Progenitor cell of endocrine pancreas (in vitro differentiated cells): ENCODE measurements around the gene ACER1. TPM values are rescaled to one million over a fixed set of nuclear protein-coding genes. Genes with fewer than 3 reads are reported as not detected.
"Not testable (repeated sequence)": the region's sequence is repeated elsewhere in the genome, so short reads cannot be mapped to it uniquely, and the experiment has no call there.

ENCODE experiments used
- DNase-seq: peaks from one replicate; pipeline ENCODE4 v3.0.0; 2021; ENCODE audit warnings: low spot score; ENCODE audit not compliant: unreplicated experiment
- H3K27ac Mint-ChIP-seq: 2 replicates; pipeline ENCODE4 v1.8.0; 2021; ENCODE audit warnings: mild to moderate bottlenecking, moderate library complexity, mixed read lengths
- H3K27me3 Mint-ChIP-seq: 2 replicates; pipeline ENCODE4 v1.8.0; 2021; ENCODE audit warnings: mixed read lengths
- H3K36me3 Mint-ChIP-seq: 2 replicates; pipeline ENCODE4 v1.8.0; 2022; ENCODE audit warnings: mixed read lengths; ENCODE audit not compliant: insufficient read depth
- H3K4me1 Mint-ChIP-seq: 2 replicates; pipeline ENCODE4 v1.8.0; 2021; ENCODE audit warnings: low read depth, mixed read lengths
- H3K4me3 Mint-ChIP-seq: 2 replicates; pipeline ENCODE4 v1.8.0; 2021; ENCODE audit warnings: low read depth, mild to moderate bottlenecking, moderate library complexity, mixed read lengths
- H3K9me3 Mint-ChIP-seq: 2 replicates; pipeline ENCODE4 v1.8.0; 2021; ENCODE audit warnings: low read depth, mixed read lengths
- total RNA-seq: library from RNA; stranded (reverse); gene quantifications from 2 replicates; pipeline ENCODE4 v1.2.1, GENCODE V29; 2021
- TF ChIP-seq, protein P1 (sequence below): fragments of 200-600 bp; sonication (generic); IDR thresholded peaks from one replicate; pipeline ENCODE4 v1.5.0; 2021; ENCODE audit warnings: antibody characterized with exemption, mild to moderate bottlenecking; ENCODE audit not compliant: unreplicated experiment

ACER1 gene
- total RNA-seq, 1 donor from 2014 or later: not detected

DNA sequence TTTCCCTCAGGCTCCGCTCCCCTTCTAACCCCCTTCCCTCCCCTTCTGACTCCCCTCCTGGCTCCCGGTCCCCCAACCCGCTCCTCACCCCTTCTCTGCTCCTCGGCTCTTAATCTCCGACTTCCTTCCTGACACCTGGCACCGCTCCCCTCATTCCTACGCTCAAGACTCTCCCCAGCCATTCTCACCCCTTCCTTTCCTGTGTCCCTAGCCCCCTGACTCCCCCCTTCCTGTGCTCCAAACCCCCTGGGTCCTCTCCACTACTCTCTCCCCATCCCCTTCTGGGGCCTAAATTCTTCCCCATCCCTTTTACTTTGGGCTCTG lies 28.6 kb upstream of the ACER1 start:
- Mint-ChIP-seq H3K9me3 (no peaks in the 10 kb centered on the region), H3K27ac (peak overlapping the region; percentile 71), H3K4me3 (peak overlapping the region; percentile 81), H3K4me1 (peaks cover 4% of the 10 kb centered on the region), H3K27me3 (no peaks in the 10 kb centered on the region), H3K36me3 (peaks cover 9% of the 10 kb centered on the region)
- no peak for DNase-seq
- TF ChIP-seq, protein P1, sequence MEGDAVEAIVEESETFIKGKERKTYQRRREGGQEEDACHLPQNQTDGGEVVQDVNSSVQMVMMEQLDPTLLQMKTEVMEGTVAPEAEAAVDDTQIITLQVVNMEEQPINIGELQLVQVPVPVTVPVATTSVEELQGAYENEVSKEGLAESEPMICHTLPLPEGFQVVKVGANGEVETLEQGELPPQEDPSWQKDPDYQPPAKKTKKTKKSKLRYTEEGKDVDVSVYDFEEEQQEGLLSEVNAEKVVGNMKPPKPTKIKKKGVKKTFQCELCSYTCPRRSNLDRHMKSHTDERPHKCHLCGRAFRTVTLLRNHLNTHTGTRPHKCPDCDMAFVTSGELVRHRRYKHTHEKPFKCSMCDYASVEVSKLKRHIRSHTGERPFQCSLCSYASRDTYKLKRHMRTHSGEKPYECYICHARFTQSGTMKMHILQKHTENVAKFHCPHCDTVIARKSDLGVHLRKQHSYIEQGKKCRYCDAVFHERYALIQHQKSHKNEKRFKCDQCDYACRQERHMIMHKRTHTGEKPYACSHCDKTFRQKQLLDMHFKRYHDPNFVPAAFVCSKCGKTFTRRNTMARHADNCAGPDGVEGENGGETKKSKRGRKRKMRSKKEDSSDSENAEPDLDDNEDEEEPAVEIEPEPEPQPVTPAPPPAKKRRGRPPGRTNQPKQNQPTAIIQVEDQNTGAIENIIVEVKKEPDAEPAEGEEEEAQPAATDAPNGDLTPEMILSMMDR: no peak

DNA sequence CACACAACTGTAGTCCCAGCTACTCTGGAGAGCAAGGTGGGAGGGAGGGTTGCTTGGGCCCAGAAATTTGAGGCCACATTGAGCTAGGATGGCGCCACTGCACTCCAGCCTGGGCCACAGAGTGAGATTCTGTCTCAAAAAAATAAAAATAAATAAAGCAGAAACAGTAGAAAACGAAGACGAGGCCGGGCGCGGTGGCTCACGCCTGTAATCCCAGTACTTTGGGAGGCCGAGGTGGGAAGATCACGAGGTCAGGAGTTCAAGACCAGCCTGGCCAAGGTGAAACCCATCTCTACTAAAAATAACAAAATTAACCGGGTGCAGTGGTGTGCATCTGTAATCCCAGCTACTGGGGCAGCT lies 27.4 kb upstream of the ACER1 start:
- not testable (repeated sequence) for H3K4me1 Mint-ChIP-seq, H3K9me3 Mint-ChIP-seq, H3K27me3 Mint-ChIP-seq, H3K36me3 Mint-ChIP-seq, H3K27ac Mint-ChIP-seq, DNase-seq
- H3K4me3 Mint-ChIP-seq: peak overlapping the region; percentile 81

DNA sequence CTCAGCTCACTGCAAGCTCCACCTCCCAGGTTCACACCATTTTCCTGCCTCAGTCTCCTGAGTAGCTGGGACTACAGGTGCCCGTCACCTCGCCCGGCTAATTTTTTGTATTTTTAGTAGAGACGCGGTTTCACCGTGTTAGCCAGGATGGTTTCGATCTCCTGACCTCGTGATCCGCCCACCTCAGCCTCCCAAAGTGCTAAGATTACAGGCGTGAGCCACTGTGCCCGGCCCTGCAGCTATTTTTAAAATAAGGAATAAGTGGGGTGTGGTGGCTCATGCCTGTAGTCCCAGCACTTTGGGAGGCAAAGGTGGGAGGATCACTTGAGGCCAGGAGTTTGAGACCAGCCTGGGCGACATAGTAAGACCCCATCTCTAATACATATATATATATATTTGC lies 27.0 kb upstream of the ACER1 start:
- peak overlapping the region; percentile 81 for H3K4me3 Mint-ChIP-seq
- not testable (repeated sequence) for H3K27me3 Mint-ChIP-seq, H3K9me3 Mint-ChIP-seq, DNase-seq, H3K4me1 Mint-ChIP-seq, H3K27ac Mint-ChIP-seq, H3K36me3 Mint-ChIP-seq

DNA sequence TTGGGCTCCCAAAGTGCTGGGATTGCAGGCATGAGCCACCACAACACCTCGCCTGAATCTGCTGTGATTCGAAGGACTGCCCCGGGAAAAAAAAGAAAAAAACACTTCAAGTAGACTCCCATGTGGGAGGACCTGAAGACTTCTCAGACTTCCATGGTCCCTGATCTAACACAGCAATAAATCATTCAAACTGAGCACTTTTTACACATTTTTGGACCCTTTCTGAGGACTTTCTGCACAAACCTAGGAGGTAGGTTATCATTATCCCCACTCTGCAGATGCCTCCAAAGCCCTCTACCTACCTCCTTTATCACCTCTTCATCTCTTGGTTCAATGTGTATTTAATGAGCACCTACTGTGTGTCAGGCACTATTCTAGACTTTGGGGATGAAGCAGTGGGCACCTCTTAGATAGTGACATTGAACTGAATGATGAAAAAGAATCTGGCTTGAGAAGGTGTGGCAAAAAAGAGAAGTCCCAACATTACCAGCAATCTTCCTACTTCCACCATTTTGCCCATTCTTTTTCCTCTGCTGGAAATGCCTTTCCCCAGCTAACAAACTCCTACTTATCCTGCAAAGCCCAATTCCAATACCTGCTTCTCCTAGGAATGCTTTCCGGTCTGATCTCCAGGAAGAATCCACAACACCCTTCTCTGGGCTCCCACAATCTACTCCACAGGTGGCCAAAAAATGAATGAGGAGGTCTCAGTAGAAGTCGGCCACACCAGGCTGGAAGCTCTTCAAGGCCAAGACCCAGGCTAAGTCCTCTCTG lies 26.3 kb upstream of the ACER1 start:
- Mint-ChIP-seq H3K27ac (no peak overlapping the region), H3K4me1 (peaks cover 4% of the 10 kb centered on the region), H3K36me3 (peaks cover 2% of the 10 kb centered on the region), H3K4me3 (peak overlapping the region; percentile 44), H3K9me3 (no peaks in the 10 kb centered on the region), H3K27me3 (no peaks in the 10 kb centered on the region)
- no peak for DNase-seq
- TF ChIP-seq, protein P1: no peak

DNA sequence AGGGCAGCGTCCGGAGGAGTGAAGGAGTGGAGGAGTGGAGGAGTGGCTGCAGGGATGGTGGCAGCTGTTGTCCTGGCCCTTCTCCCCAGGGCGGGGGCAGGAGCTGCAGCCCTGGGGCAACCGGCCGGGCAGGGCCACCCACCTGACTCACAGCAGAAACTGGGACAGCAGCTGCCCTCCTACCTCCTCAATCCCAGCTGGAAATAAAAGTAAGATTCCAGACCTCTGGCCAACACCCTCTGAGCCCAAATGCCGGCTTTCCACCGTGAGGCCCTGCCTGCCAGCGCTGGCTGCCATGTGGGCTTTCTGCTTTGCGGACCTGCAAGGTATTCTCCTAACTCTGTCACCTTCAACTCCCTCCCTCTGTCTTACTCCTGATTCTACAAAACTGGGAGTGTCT lies 24.6 kb upstream of the ACER1 start:
- no peaks in the 10 kb centered on the region for H3K27me3 Mint-ChIP-seq
- TF ChIP-seq, protein P1: no peak
- no peaks in the 10 kb centered on the region for H3K9me3 Mint-ChIP-seq
- no peak for DNase-seq
- H3K36me3 Mint-ChIP-seq: no peaks in the 10 kb centered on the region
- H3K27ac Mint-ChIP-seq: peak overlapping the region; percentile 31
- peaks cover 4% of the 10 kb centered on the region for H3K4me1 Mint-ChIP-seq
- no peak overlapping the region for H3K4me3 Mint-ChIP-seq

DNA sequence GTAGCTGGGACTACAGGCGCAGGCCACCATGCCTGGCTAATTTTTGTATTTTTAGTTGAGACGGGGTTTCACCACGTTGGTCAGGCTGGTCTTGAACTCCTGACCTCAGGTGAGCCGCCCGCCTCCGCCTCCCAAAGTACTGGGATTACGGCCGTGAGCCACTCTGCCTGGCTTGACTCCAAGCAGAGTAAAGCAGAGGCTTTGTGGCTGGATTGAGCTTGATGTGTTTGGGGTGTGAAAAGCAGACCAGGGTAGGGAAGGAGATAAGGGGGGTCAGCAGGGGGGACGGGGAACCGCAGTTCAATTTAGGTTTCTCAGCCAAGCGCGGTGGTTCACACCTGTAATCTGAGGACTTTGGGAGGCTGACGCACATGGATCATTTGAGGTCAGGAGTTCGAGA lies 23.8 kb upstream of the ACER1 start:
- Mint-ChIP-seq H3K36me3 (no peaks in the 10 kb centered on the region), H3K4me1 (peaks cover under 1% of the 10 kb centered on the region)

DNA sequence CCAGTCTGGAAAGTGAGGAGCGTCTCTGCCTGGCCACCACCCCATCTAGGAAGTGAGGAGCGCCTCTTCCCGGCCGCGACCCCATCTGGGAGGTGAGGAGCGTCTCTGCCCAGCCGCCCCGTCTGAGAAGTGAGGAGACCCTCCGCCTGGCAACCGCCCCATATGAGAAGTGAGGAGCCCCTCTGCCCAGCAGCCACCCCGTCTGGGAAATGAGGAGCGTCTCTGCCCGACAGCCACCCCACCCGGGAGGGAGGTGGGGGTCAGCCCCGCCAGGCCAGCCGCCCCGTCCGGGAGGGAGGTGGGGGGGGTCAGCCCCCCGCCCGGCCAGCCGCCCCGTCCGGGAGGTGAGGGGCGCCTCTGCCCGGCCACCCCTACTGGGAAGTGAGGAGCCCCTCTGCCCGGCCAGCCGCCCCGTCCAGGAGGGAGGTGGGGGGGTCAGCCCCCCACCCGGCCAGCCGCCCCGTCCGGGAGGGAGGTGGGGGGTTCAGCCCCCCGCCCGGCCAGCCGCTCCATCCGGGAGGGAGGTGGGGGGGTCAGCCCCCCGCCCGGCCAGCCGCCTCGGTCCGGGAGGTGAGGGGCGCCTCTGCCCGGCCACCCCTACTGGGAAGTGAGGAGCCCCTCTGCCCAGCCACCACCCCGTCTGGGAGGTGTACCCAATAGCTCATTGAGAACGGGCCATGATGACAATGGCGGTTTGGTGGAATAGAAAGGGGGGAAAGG lies 22.1 kb upstream of the ACER1 start:
- H3K4me3 Mint-ChIP-seq, H3K9me3 Mint-ChIP-seq, H3K27ac Mint-ChIP-seq, H3K4me1 Mint-ChIP-seq, H3K36me3 Mint-ChIP-seq, DNase-seq, H3K27me3 Mint-ChIP-seq: not testable (repeated sequence)

More for the DNA sequence above, 23.8 kb upstream of the ACER1 start:
- TF ChIP-seq, protein P1: no peak
- DNase-seq: no peak
- Mint-ChIP-seq H3K27ac (no peak overlapping the region), H3K4me3 (no peak overlapping the region), H3K27me3 (no peaks in the 10 kb centered on the region), H3K9me3 (no peaks in the 10 kb centered on the region)
